Pancreas (tissue), 10 donors: ENCODE measurements around the gene TSPAN11. TPM values are rescaled to one million over a fixed set of nuclear protein-coding genes. Genes with fewer than 3 reads are reported as not detected.

Source experiments
- ATAC-seq, 4 donors: fragments of 200-7000 bp; cut with Tn5 transposase; one replicate each; pipeline versions ENCODE4 v1.8.0 to v1.9.1; 2020; ENCODE audit warnings: mild to moderate bottlenecking in 4 of 4, moderate library complexity in 4 of 4
- DNase-seq, 6 donors: peaks; one replicate each; pipeline ENCODE4 v3.0.0-alpha.2; 2020
- FAIRE-seq: peaks from 2 replicates; lab custom pipeline; 2012; peaks lifted over from hg19 to GRCh38; lab: Jason Lieb, UNC
- H3K27ac ChIP-seq, 4 donors: fragments of 200-600 bp; sonication (generic); 1 replicate in 3 of 4; 2 replicates in 1 of 4; pipeline versions ENCODE4 v1.5.0 to v1.8.0; 2020
- H3K27me3 ChIP-seq, 4 donors: fragments of 200-600 bp; one replicate each; pipeline ENCODE4 v1.8.0; 2021
- H3K36me3 ChIP-seq, 3 donors: fragments of 200-600 bp; sonication (generic) in 1 of 3; one replicate each; pipeline versions ENCODE4 v1.5.0 to v1.8.0; 2020 to 2021
- H3K4me1 ChIP-seq, 3 donors: fragments of 200-600 bp; one replicate each; pipeline ENCODE4 v1.8.0; 2021
- H3K4me3 ChIP-seq, 4 donors: fragments of 200-600 bp; sonication (generic) in 2 of 4; one replicate each; pipeline versions ENCODE4 v1.5.0 to v1.8.0; 2020 to 2021
- H3K9me3 ChIP-seq, 4 donors: fragments of 200-600 bp; one replicate each; pipeline ENCODE4 v1.8.0; 2021
- CTCF ChIP-seq, 4 donors: fragments of 200-600 bp; sonication (generic) in 3 of 4; IDR thresholded peaks; one replicate each; pipeline versions ENCODE4 v1.5.0 to v1.8.0; 2021; ENCODE audit warnings: antibody characterized with exemption in 4 of 4
- WGBS, 2 donors: extraction: QIAGEN DNeasy Blood & Tissue Kit; methylation state at CpG; one replicate each; pipeline ENCODE4 v1.1.7; 2013; 5-methylcytosine and 5-hydroxymethylcytosine counted together
- intact Hi-C, 3 donors: fragments of 100-400 bp; cut with DNase I; formaldehyde crosslinking; loops; one replicate each; pipeline versions ENCODE4 v1.11.1 to v1.14.2; 2022
- polyA plus RNA-seq, 2 donors: library from polyadenylated mRNA; stranded (reverse); fragments of 200-250 nt; gene quantifications; one replicate each; pipeline ENCODE4 v1.2.3, GENCODE V29; 2013
- total RNA-seq, 6 donors: library from RNA; stranded (reverse); fragmentation: NEBNext Ultra II Directional in 4 of 6; extraction: Animal tissue kit (Norgen Biotek cat#: 25700) in 4 of 6; gene quantifications; one replicate each; pipeline versions ENCODE4 v1.2.1 to v1.2.4, GENCODE V29; 2021 to 2023
- donor health status: healthy with polysubstance abuse.
- donor health status: DM: no; HTN: no; CAD: no; lungs with moderate emphysema.
- donor health status: DM: no; HTN: no; CAD: no.
- donor health status: control.
- donor health status: control.
- donor health status: Bipolar disorder and iron deficiency.
- donor health status: DM: yes; HTN: yes; CAD: no.
- donor health status: DM: no; HTN: no; CAD: no.
- donor health status: DM: no; HTN: no; CAD: no.
- donor health status: DM: yes; HTN: yes; CAD: no.

The TSPAN11 gene
- total and polyA plus RNA-seq, 8 donors, result 0.13 to 2.2 (median 0.44) TPM

GRCh38 chr12:30880813-30881212, 45.7 kb upstream of the TSPAN11 start:
- Histone ChIP-seq H3K4me1 (no peaks in the 10 kb centered on the region), H3K36me3 (no peaks in the 10 kb centered on the region), H3K4me3 (no peak overlapping the region), H3K9me3 (no peaks in the 10 kb centered on the region), H3K27ac (no peak overlapping the region), H3K27me3 (no peaks in the 10 kb centered on the region)
- TF ChIP-seq CTCF (IDR thresholded peaks at IDR 0.05), result no peak
- DNase-seq (no peak), FAIRE-seq (no peak), ATAC-seq (no peak)
- intact Hi-C loops, result no loop called here
- 90 to 96% methylated on average over 3 of the region's 3 CpGs for WGBS, 2 donors

- no peak for TF ChIP-seq CTCF (IDR thresholded peaks at IDR 0.05)
- DNase-seq (no peak), FAIRE-seq (no peak), ATAC-seq (no peak)
- WGBS, 2 donors, result 65 to 83% methylated on average over 3 of the region's 3 CpGs
- intact Hi-C loops, result no loop called here
- no peaks in the 10 kb centered on the region for H3K9me3 ChIP-seq
- H3K36me3 ChIP-seq, result no peaks in the 10 kb centered on the region
- H3K4me3 ChIP-seq, result no peak overlapping the region
- no peaks in the 10 kb centered on the region for H3K4me1 ChIP-seq
- H3K27ac ChIP-seq, result no peak overlapping the region
- no peaks in the 10 kb centered on the region for H3K27me3 ChIP-seq
Measured at GRCh38 chr12:30882706-30883105, 43.8 kb upstream of the TSPAN11 start.

- H3K4me1 ChIP-seq, result no peaks in the 10 kb centered on the region
- H3K4me3 ChIP-seq, result no peak overlapping the region
- H3K27ac ChIP-seq, result no peak overlapping the region
- 80 to 81% methylated on average over 2 of the region's 2 CpGs for WGBS, 2 donors
- ATAC-seq (no peak), FAIRE-seq (no peak), DNase-seq (no peak)
- H3K36me3 ChIP-seq, result no peaks in the 10 kb centered on the region
- no peaks in the 10 kb centered on the region for H3K9me3 ChIP-seq
- intact Hi-C loops, result no loop called here
- TF ChIP-seq CTCF (IDR thresholded peaks at IDR 0.05), result no peak
- H3K27me3 ChIP-seq, result no peaks in the 10 kb centered on the region
Measured at GRCh38 chr12:30884799-30885198, 41.7 kb upstream of the TSPAN11 start.

GRCh38 chr12:30885321-30885720, 41.2 kb upstream of the TSPAN11 start:
- no peak overlapping the region for H3K27ac ChIP-seq
- no peak for ATAC-seq
- no peak overlapping the region for H3K4me3 ChIP-seq
- no peak for TF ChIP-seq CTCF (IDR thresholded peaks at IDR 0.05)
- no peaks in the 10 kb centered on the region for H3K36me3 ChIP-seq
- H3K4me1 ChIP-seq, result no peaks in the 10 kb centered on the region
- no peaks in the 10 kb centered on the region for H3K27me3 ChIP-seq
- no peak for FAIRE-seq
- 52 to 65% methylated on average over 2 of the region's 2 CpGs for WGBS, 2 donors
- DNase-seq, result no peak
- intact Hi-C loops, result no loop called here
- H3K9me3 ChIP-seq, result no peaks in the 10 kb centered on the region

- Histone ChIP-seq H3K4me3 (no peak overlapping the region), H3K9me3 (no peaks in the 10 kb centered on the region), H3K27me3 (no peaks in the 10 kb centered on the region), H3K36me3 (no peaks in the 10 kb centered on the region), H3K27ac (no peak overlapping the region), H3K4me1 (no peaks in the 10 kb centered on the region)
- ATAC-seq (no peak), DNase-seq (no peak), FAIRE-seq (no peak)
- intact Hi-C loops, result no loop called here
- TF ChIP-seq CTCF (IDR thresholded peaks at IDR 0.05), result no peak
Measured at GRCh38 chr12:30887226-30887625, 39.3 kb upstream of the TSPAN11 start.
